PC-3 (cell line): Measurements from ENCODE around the gene ACTG1.

Source experiments
- EZH2 ChIP-seq: fragments of 300-600 bp; sonication (generic); IDR thresholded peaks from one replicate; pipeline ENCODE4 v1.6.1; 2017; ENCODE audit warnings: antibody characterized with exemption, mild to moderate bottlenecking, low read length; ENCODE audit not compliant: unreplicated experiment
- TF ChIP-seq, protein P1 (sequence below): fragments of 300-600 bp; sonication (generic); conservative IDR thresholded peaks from 2 replicates; pipeline ENCODE4 v1.5.1; 2017; ENCODE audit warnings: antibody characterized with exemption, low read depth, mild to moderate bottlenecking, low read length

DNA sequence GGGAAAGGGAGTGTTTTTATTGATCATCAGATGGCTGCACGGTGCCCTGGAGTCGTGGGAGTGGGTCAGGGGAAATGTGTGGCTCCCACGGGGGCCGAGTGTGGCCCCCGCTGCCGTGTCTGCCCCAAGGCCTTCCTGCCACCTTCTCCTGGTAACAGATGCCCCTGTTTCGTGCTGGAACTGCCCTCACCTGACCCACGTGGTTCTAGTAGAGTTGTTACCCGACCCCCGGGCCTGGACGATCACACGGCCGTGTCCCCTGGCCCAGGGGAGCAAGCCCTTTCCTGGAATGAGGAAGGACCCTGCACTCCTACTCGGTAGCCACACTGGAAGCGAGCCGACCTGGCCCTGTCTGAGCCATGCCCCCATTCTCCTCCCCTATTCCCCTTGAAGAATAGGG, 37.6 kb downstream of the ACTG1 start:
- TF ChIP-seq, protein P1, sequence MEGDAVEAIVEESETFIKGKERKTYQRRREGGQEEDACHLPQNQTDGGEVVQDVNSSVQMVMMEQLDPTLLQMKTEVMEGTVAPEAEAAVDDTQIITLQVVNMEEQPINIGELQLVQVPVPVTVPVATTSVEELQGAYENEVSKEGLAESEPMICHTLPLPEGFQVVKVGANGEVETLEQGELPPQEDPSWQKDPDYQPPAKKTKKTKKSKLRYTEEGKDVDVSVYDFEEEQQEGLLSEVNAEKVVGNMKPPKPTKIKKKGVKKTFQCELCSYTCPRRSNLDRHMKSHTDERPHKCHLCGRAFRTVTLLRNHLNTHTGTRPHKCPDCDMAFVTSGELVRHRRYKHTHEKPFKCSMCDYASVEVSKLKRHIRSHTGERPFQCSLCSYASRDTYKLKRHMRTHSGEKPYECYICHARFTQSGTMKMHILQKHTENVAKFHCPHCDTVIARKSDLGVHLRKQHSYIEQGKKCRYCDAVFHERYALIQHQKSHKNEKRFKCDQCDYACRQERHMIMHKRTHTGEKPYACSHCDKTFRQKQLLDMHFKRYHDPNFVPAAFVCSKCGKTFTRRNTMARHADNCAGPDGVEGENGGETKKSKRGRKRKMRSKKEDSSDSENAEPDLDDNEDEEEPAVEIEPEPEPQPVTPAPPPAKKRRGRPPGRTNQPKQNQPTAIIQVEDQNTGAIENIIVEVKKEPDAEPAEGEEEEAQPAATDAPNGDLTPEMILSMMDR = no peak
- TF ChIP-seq EZH2 = no peak
